SU-DHL-6 (cell line): Measurements from ENCODE around the gene WIPF1.

ENCODE experiments used
- CTCF ChIP-seq: fragments of 200-600 bp; sonication (generic); IDR thresholded peaks from one replicate; pipeline ENCODE4 v1.5.1; 2017; ENCODE audit warnings: antibody characterized with exemption, mild to moderate bottlenecking, low read length, moderate library complexity; ENCODE audit not compliant: insufficient read depth, poor library complexity, severe bottlenecking
- EZH2phosphoT487 ChIP-seq: fragments of 200-600 bp; sonication (generic), shearing (Covaris generic); conservative IDR thresholded peaks from 2 replicates; pipeline ENCODE4 v1.6.1; 2018; ENCODE audit warnings: mild to moderate bottlenecking, antibody characterized with exemption, low read length, moderate library complexity, mixed read lengths

GRCh38 chr2:174611854-174612253, 14.2 kb upstream of the WIPF1 start:
- TF ChIP-seq CTCF (no peak), EZH2phosphoT487 (no peak)
